CD8-positive, alpha-beta memory T cell (primary cell): ENCODE data around the gene PAX2. TPM values are rescaled to one million over a fixed set of nuclear protein-coding genes. Genes with fewer than 3 reads are reported as not detected.
A peak's percentile ranks its signal among the peaks of the same experiment; 100 is the strongest.

Experiments
- CTCF ChIA-PET: fragments of 350-600 bp; sonication (Branson Sonifier 250); formaldehyde crosslinking; loops from one replicate; lab custom pipeline; 2021; ENCODE audit warnings: antibody characterized with exemption; lab: Charles Lee
- POLR2A ChIA-PET: fragments of 350-600 bp; sonication (Branson Sonifier 250); formaldehyde crosslinking; loops from one replicate; lab custom pipeline; 2021; ENCODE audit warnings: antibody characterized with exemption; lab: Charles Lee
- DNase-seq, 5 donors: peaks; one replicate each; pipeline versions ENCODE4 v3.0.0 to v3.0.0-alpha.2; 2020 to 2022; ENCODE audit warnings: mixed read lengths in 1 of 5
- H3K27ac ChIP-seq: one replicate; pipeline ENCODE4 v1.7.0; 2013; ENCODE audit warnings: low read depth, mild to moderate bottlenecking, low read length, moderate library complexity
- H3K27me3 ChIP-seq: 2 replicates; pipeline ENCODE4 v1.7.0; 2013; ENCODE audit warnings: low read length, mild to moderate bottlenecking; ENCODE audit not compliant: insufficient read depth, poor library complexity, severe bottlenecking
- H3K36me3 ChIP-seq: 2 replicates; pipeline ENCODE4 v1.7.0; 2013; ENCODE audit warnings: mild to moderate bottlenecking, low read length, moderate library complexity; ENCODE audit not compliant: insufficient read depth
- H3K4me1 ChIP-seq: 2 replicates; pipeline ENCODE4 v1.7.0; 2013; ENCODE audit warnings: mild to moderate bottlenecking, low read length, moderate library complexity; ENCODE audit not compliant: insufficient read depth
- H3K4me3 ChIP-seq: 2 replicates; pipeline ENCODE4 v1.7.0; 2013; ENCODE audit warnings: mild to moderate bottlenecking, low read length
- H3K9me3 ChIP-seq: 2 replicates; pipeline ENCODE4 v1.7.0; 2013; ENCODE audit warnings: mild to moderate bottlenecking, low read length
- H3K27ac Mint-ChIP-seq, 8 donors: one replicate each; pipeline ENCODE4 v1.8.0; 2020 to 2021; ENCODE audit warnings: mixed read lengths in 8 of 8, mild to moderate bottlenecking in 6 of 8, inconsistent platforms in 3 of 8, moderate library complexity in 3 of 8
- H3K27me3 Mint-ChIP-seq, 2 donors: one replicate each; pipeline ENCODE4 v1.8.0; 2020 to 2021; ENCODE audit warnings: mixed read lengths in 2 of 2, mild to moderate bottlenecking in 1 of 2, moderate library complexity in 1 of 2
- H3K36me3 Mint-ChIP-seq, 3 donors: one replicate each; pipeline ENCODE4 v1.8.0; 2020 to 2021; ENCODE audit warnings: mixed read lengths in 3 of 3, inconsistent platforms in 1 of 3, mild to moderate bottlenecking in 1 of 3
- H3K4me1 Mint-ChIP-seq, 3 donors: one replicate each; pipeline ENCODE4 v1.8.0; 2020 to 2021; ENCODE audit warnings: mixed read lengths in 3 of 3, inconsistent platforms in 1 of 3, mild to moderate bottlenecking in 1 of 3
- H3K4me3 Mint-ChIP-seq, 7 donors: one replicate each; pipeline ENCODE4 v1.8.0; 2020 to 2021; ENCODE audit warnings: mixed read lengths in 7 of 7, mild to moderate bottlenecking in 6 of 7, moderate library complexity in 4 of 7, inconsistent platforms in 2 of 7
- H3K9me3 Mint-ChIP-seq, 5 donors: one replicate each; pipeline ENCODE4 v1.8.0; 2020 to 2022; ENCODE audit warnings: mixed read lengths in 5 of 5, mild to moderate bottlenecking in 3 of 5, moderate library complexity in 2 of 5, inconsistent platforms in 1 of 5
- polyA plus RNA-seq: library from polyadenylated mRNA; unstranded; fragments of 300-500 nt; fragmentation: Illumina TruSeq; gene quantifications from one replicate; pipeline ENCODE4 v1.2.3, GENCODE V29; 2021
- total RNA-seq, 2 experiments: library from RNA; stranded (reverse); gene quantifications; one replicate each; pipeline ENCODE4 v1.2.3, GENCODE V29; 2021

The PAX2 gene
- total and polyA plus RNA-seq, 3 experiments from 2014 or later, result 0.04 TPM; not detected in 2

GRCh38 chr10:100715445-100716385 is 29.7 kb upstream of the PAX2 start:
- H3K4me1 ChIP-seq, result no peaks in the 10 kb centered on the region

GRCh38 chr10:100717166-100717565 is 28.2 kb upstream of the PAX2 start:
- peaks cover 37% of the 10 kb centered on the region for H3K27me3 ChIP-seq
- CTCF ChIA-PET, result no interaction called here

More at GRCh38 chr10:100715445-100716385, 29.7 kb upstream of the PAX2 start:
- ChIA-PET CTCF (no interaction called here), POLR2A (no interaction called here)
- no peaks in the 10 kb centered on the region for H3K9me3 ChIP-seq
- DNase-seq, result no peak
- no peak overlapping the region for H3K4me3 ChIP-seq
- peak overlapping the region in 6 of 7 donors; percentile 26 to 71 (median 62) for H3K4me3 Mint-ChIP-seq
- peak overlapping the region in 1 of 8 donors; percentile 45 for H3K27ac Mint-ChIP-seq
- no peaks in the 10 kb centered on the region for H3K36me3 Mint-ChIP-seq
- H3K27me3 Mint-ChIP-seq, result peaks cover 72 to 90% of the 10 kb centered on the region in 2 donors
- H3K36me3 ChIP-seq, result no peaks in the 10 kb centered on the region
- H3K27ac ChIP-seq, result no peak overlapping the region
- H3K4me1 Mint-ChIP-seq, result peaks cover 11 to 22% (median 12%) of the 10 kb centered on the region in 3 donors
- peaks cover 48% of the 10 kb centered on the region for H3K27me3 ChIP-seq
- no peaks in the 10 kb centered on the region for H3K9me3 Mint-ChIP-seq

GRCh38 chr10:100718197-100718742 is 27.1 kb upstream of the PAX2 start:
- Histone ChIP-seq H3K27me3 (peaks cover 40% of the 10 kb centered on the region), H3K4me3 (no peak overlapping the region), H3K27ac (no peak overlapping the region), H3K36me3 (no peaks in the 10 kb centered on the region), H3K4me1 (no peaks in the 10 kb centered on the region), H3K9me3 (no peaks in the 10 kb centered on the region)
- no peaks in the 10 kb centered on the region for H3K36me3 Mint-ChIP-seq
- H3K4me1 Mint-ChIP-seq, result peaks cover 11 to 23% (median 11%) of the 10 kb centered on the region in 3 donors
- no peaks in the 10 kb centered on the region for H3K9me3 Mint-ChIP-seq
- no peak overlapping the region for H3K27ac Mint-ChIP-seq
- ChIA-PET CTCF (no interaction called here), POLR2A (no interaction called here)
- no peak for DNase-seq
- H3K4me3 Mint-ChIP-seq, result no peak overlapping the region
- peaks cover 56 to 85% of the 10 kb centered on the region in 2 donors for H3K27me3 Mint-ChIP-seq

More at GRCh38 chr10:100717166-100717565, 28.2 kb upstream of the PAX2 start:
- Histone ChIP-seq H3K4me3 (no peak overlapping the region), H3K36me3 (no peaks in the 10 kb centered on the region), H3K27ac (no peak overlapping the region), H3K9me3 (no peaks in the 10 kb centered on the region), H3K4me1 (no peaks in the 10 kb centered on the region)
- no peak for DNase-seq
- Mint-ChIP-seq H3K27ac (no peak overlapping the region), H3K4me1 (peaks cover 11 to 22% (median 12%) of the 10 kb centered on the region in 3 donors), H3K4me3 (no peak overlapping the region), H3K27me3 (peaks cover 60 to 89% of the 10 kb centered on the region in 2 donors), H3K36me3 (no peaks in the 10 kb centered on the region), H3K9me3 (no peaks in the 10 kb centered on the region)
- POLR2A ChIA-PET, result no interaction called here

GRCh38 chr10:100723180-100723579 is 22.2 kb upstream of the PAX2 start:
- peak overlapping the region in 1 of 8 donors; percentile 9 for H3K27ac Mint-ChIP-seq
- ChIA-PET CTCF (interaction anchor here (1.1 kb wide), 1 partner anchor 21 kb away, joined by 4 read pairs; no protein-coding TSS in a partner anchor), POLR2A (no interaction called here)
- H3K27ac ChIP-seq, result no peak overlapping the region
- peaks cover 59 to 84% of the 10 kb centered on the region in 2 donors for H3K27me3 Mint-ChIP-seq
- H3K9me3 Mint-ChIP-seq, result no peaks in the 10 kb centered on the region
- no peaks in the 10 kb centered on the region for H3K36me3 Mint-ChIP-seq
- no peaks in the 10 kb centered on the region for H3K4me1 ChIP-seq
- H3K27me3 ChIP-seq, result peaks cover 30% of the 10 kb centered on the region
- H3K4me3 ChIP-seq, result no peak overlapping the region
- no peaks in the 10 kb centered on the region for H3K9me3 ChIP-seq
- DNase-seq, result no peak
- no peaks in the 10 kb centered on the region for H3K36me3 ChIP-seq
- peak overlapping the region in 1 of 7 donors; percentile 25 for H3K4me3 Mint-ChIP-seq
- H3K4me1 Mint-ChIP-seq, result peaks cover 5 to 10% (median 8%) of the 10 kb centered on the region in 3 donors

- ChIA-PET POLR2A (no interaction called here), CTCF (no interaction called here)
- no peaks in the 10 kb centered on the region for H3K36me3 ChIP-seq
- H3K27me3 ChIP-seq, result peaks cover 38% of the 10 kb centered on the region
- no peaks in the 10 kb centered on the region for H3K9me3 ChIP-seq
- no peak for DNase-seq
- no peaks in the 10 kb centered on the region for H3K9me3 Mint-ChIP-seq
- H3K4me1 Mint-ChIP-seq, result peaks cover 8 to 15% (median 12%) of the 10 kb centered on the region in 3 donors
- H3K27ac Mint-ChIP-seq, result no peak overlapping the region
- no peak overlapping the region for H3K4me3 ChIP-seq
- peaks cover 62 to 85% of the 10 kb centered on the region in 2 donors for H3K27me3 Mint-ChIP-seq
- peak overlapping the region in 3 of 7 donors; percentile 16 to 25 (median 25) for H3K4me3 Mint-ChIP-seq
- no peaks in the 10 kb centered on the region for H3K36me3 Mint-ChIP-seq
- H3K4me1 ChIP-seq, result no peaks in the 10 kb centered on the region
- H3K27ac ChIP-seq, result no peak overlapping the region
Observed at GRCh38 chr10:100723770-100724530, 21.4 kb upstream of the PAX2 start.

- peaks cover 58 to 85% of the 10 kb centered on the region in 2 donors for H3K27me3 Mint-ChIP-seq
- H3K9me3 Mint-ChIP-seq, result no peaks in the 10 kb centered on the region
- no peak overlapping the region for H3K4me3 Mint-ChIP-seq
- Histone ChIP-seq H3K36me3 (no peaks in the 10 kb centered on the region), H3K4me1 (peaks cover 1% of the 10 kb centered on the region), H3K27me3 (peaks cover 39% of the 10 kb centered on the region), H3K4me3 (no peak overlapping the region), H3K9me3 (no peaks in the 10 kb centered on the region), H3K27ac (no peak overlapping the region)
- ChIA-PET CTCF (no interaction called here), POLR2A (no interaction called here)
- DNase-seq, result no peak
- H3K27ac Mint-ChIP-seq, result no peak overlapping the region
- no peaks in the 10 kb centered on the region for H3K36me3 Mint-ChIP-seq
- H3K4me1 Mint-ChIP-seq, result peaks cover 11 to 21% (median 12%) of the 10 kb centered on the region in 3 donors
Observed at GRCh38 chr10:100724531-100725027, 20.8 kb upstream of the PAX2 start.

GRCh38 chr10:100725071-100725471 is 20.3 kb upstream of the PAX2 start:
- Histone ChIP-seq H3K4me1 (peaks cover 6% of the 10 kb centered on the region), H3K27me3 (peaks cover 40% of the 10 kb centered on the region), H3K9me3 (no peaks in the 10 kb centered on the region), H3K4me3 (no peak overlapping the region), H3K36me3 (no peaks in the 10 kb centered on the region), H3K27ac (no peak overlapping the region)
- Mint-ChIP-seq H3K27ac (no peak overlapping the region), H3K9me3 (no peaks in the 10 kb centered on the region), H3K4me3 (peak overlapping the region in 1 of 7 donors; percentile 29), H3K36me3 (no peaks in the 10 kb centered on the region), H3K27me3 (peaks cover 56 to 86% of the 10 kb centered on the region in 2 donors), H3K4me1 (peaks cover 15 to 26% (median 15%) of the 10 kb centered on the region in 3 donors)
- ChIA-PET POLR2A (no interaction called here), CTCF (no interaction called here)
- no peak for DNase-seq
